Endothelial cell of umbilical vein (primary cell): ENCODE measurements around the gene GAK.

Source experiments
- MAX ChIP-seq: IDR thresholded peaks from 2 replicates; pipeline ENCODE4 v1.6.1; 2011; ENCODE audit not compliant: insufficient read depth, insufficient read length
- TF ChIP-seq, protein P1 (sequence below), 2 donors: IDR thresholded peaks; 1 replicate in 1 of 2; 2 replicates in 1 of 2; pipeline ENCODE4 v1.5.1; 2011; ENCODE audit warnings: low read length in 2 of 2, mild to moderate bottlenecking in 2 of 2, moderate library complexity in 2 of 2, control low read depth in 1 of 2, inconsistent platforms in 1 of 2, low read depth in 1 of 2; ENCODE audit not compliant: insufficient read depth in 1 of 2; ENCODE audit errors: extremely low read depth in 1 of 2

DNA sequence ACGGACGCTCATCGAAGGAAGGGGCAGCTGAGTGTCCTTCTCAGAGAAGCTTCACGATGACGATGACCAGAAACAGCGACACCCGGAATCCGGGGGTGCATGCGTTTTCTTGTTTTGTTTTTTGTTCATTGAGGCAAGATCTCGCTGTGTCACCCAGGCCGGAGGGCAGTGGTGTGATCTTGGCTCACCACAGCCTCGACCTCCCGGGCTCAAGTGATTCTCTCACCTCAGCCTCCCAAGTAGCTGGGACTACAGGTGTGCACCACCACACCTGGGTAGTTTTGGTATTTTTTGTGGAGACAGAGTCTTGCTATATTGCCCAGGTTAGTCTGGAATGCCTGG is 21.4 kb upstream of the GAK start:
- TF ChIP-seq, protein P1, sequence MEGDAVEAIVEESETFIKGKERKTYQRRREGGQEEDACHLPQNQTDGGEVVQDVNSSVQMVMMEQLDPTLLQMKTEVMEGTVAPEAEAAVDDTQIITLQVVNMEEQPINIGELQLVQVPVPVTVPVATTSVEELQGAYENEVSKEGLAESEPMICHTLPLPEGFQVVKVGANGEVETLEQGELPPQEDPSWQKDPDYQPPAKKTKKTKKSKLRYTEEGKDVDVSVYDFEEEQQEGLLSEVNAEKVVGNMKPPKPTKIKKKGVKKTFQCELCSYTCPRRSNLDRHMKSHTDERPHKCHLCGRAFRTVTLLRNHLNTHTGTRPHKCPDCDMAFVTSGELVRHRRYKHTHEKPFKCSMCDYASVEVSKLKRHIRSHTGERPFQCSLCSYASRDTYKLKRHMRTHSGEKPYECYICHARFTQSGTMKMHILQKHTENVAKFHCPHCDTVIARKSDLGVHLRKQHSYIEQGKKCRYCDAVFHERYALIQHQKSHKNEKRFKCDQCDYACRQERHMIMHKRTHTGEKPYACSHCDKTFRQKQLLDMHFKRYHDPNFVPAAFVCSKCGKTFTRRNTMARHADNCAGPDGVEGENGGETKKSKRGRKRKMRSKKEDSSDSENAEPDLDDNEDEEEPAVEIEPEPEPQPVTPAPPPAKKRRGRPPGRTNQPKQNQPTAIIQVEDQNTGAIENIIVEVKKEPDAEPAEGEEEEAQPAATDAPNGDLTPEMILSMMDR (IDR thresholded peaks at IDR 0.05; ENCODE audit: extremely low read depth in 1 of 2, insufficient read depth in 1 of 2, low read depth in 1 of 2, low read length in 2 of 2), result no peak
- no peak for TF ChIP-seq MAX
